GM06990 (cell line): ENCODE measurements around the gene CLSTN3.
A peak's percentile ranks its signal among the peaks of the same experiment; 100 is the strongest.
"Not testable (repeated sequence)": the region's sequence is repeated elsewhere in the genome, so short reads cannot be mapped to it uniquely, and the experiment has no call there.

Experiments used
- DNase-seq: peaks from one replicate; pipeline ENCODE4 v3.0.0-alpha.2; 2011; ENCODE audit not compliant: insufficient read length; ENCODE audit errors: extremely low read depth
- H3K27me3 ChIP-seq: replicated peaks from 2 replicates; pipeline ENCODE4 v1.6.0; 2011; ENCODE audit warnings: low read length; ENCODE audit not compliant: control insufficient read depth, insufficient read depth
- H3K36me3 ChIP-seq: 2 replicates; pipeline ENCODE4 v1.5.1; 2011; ENCODE audit warnings: low read length; ENCODE audit not compliant: control insufficient read depth, insufficient read depth
- H3K4me3 ChIP-seq: replicated peaks from 2 replicates; pipeline ENCODE4 v1.5.1; 2011; ENCODE audit warnings: low read depth, mild to moderate bottlenecking, control low read depth, low read length
- TF ChIP-seq, protein P1 (sequence below): IDR thresholded peaks from 2 replicates; pipeline ENCODE4 v1.5.1; 2011; ENCODE audit warnings: low read length, control low read depth, mild to moderate bottlenecking, inconsistent platforms; ENCODE audit not compliant: insufficient read depth, poor library complexity, severe bottlenecking

The CLSTN3 gene

GRCh38 chr12:7101694-7102131 is 28.5 kb upstream of the CLSTN3 start:
- H3K36me3 ChIP-seq, result peaks cover 3% of the 10 kb centered on the region
- TF ChIP-seq, protein P1, sequence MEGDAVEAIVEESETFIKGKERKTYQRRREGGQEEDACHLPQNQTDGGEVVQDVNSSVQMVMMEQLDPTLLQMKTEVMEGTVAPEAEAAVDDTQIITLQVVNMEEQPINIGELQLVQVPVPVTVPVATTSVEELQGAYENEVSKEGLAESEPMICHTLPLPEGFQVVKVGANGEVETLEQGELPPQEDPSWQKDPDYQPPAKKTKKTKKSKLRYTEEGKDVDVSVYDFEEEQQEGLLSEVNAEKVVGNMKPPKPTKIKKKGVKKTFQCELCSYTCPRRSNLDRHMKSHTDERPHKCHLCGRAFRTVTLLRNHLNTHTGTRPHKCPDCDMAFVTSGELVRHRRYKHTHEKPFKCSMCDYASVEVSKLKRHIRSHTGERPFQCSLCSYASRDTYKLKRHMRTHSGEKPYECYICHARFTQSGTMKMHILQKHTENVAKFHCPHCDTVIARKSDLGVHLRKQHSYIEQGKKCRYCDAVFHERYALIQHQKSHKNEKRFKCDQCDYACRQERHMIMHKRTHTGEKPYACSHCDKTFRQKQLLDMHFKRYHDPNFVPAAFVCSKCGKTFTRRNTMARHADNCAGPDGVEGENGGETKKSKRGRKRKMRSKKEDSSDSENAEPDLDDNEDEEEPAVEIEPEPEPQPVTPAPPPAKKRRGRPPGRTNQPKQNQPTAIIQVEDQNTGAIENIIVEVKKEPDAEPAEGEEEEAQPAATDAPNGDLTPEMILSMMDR, result no peak
- no peak for DNase-seq
- H3K27me3 ChIP-seq, result no peaks in the 10 kb centered on the region
- H3K4me3 ChIP-seq, result no peak overlapping the region

DNA sequence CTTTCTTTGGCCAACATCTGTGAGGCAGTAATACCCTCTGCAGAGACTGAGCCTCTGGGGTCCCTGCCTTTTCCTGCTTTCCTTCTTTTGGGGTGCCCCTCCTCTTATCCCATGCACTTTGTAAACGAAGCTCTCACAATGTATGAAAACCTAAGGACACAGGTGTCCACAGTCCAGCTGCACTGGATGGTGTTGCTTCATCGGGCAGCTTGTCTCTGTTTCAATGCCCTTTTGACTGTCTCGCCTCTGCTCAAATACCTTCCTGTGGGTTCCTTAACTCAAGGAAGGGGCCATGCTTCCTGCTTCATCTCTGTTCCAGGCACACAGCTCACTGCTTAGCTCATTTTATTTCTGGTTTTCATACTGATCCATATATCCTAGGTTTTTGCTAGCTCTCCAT is 27.6 kb upstream of the CLSTN3 start:
- no peak overlapping the region for H3K4me3 ChIP-seq
- DNase-seq, result no peak
- peaks cover 3% of the 10 kb centered on the region for H3K36me3 ChIP-seq
- TF ChIP-seq, protein P1, result no peak
- H3K27me3 ChIP-seq, result no peaks in the 10 kb centered on the region

DNA sequence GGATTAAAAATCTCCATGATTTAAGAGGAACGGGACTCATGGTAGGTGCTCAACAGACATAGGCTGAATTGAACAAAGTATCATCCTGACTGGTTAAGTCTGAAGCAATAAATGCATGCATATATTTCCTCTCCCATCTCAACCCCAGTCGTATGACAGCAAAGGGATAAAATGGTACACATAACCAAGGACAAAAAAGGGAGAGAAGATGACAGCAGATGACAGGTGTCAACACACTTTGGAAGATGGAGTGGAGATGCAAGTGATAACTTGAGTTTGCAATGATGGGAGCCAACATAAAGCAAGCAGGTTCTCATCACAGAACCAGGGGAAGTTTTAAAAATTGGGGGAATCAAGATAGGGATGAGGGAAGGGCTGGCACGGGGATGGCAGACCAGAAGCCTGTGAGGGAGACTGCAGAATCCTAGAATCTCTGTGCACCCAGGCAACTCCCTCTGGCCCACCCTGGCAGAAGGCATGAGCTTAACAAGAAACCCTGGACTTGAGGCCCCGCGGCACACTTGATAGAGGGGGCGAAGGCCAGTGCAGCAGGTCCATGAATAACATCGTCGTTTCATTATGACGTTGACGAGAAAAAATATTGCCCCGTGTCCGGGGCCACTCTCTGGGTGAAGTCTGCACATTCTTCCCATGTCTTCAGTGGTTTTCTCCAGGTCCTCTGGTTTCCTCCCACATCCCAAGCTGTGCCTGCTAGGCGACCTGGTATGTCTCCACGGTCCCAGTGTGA is 26.2 kb upstream of the CLSTN3 start:
- Histone ChIP-seq H3K36me3 (peaks cover 3% of the 10 kb centered on the region), H3K27me3 (no peaks in the 10 kb centered on the region), H3K4me3 (no peak overlapping the region)
- TF ChIP-seq, protein P1, result no peak
- no peak for DNase-seq

GRCh38 chr12:7106082-7106481 is 24.1 kb upstream of the CLSTN3 start:
- TF ChIP-seq, protein P1, result no peak
- no peak overlapping the region for H3K4me3 ChIP-seq
- peaks cover 6% of the 10 kb centered on the region for H3K36me3 ChIP-seq
- H3K27me3 ChIP-seq, result no peaks in the 10 kb centered on the region
- no peak for DNase-seq

- DNase-seq, H3K36me3 ChIP-seq, H3K4me3 ChIP-seq, H3K27me3 ChIP-seq: not testable (repeated sequence)
These were observed 23.0 kb upstream of the CLSTN3 start for GRCh38 chr12:7107181-7107580.

- DNase-seq, result no peak
- Histone ChIP-seq H3K4me3 (peak overlapping the region; percentile 93), H3K36me3 (peaks cover 3% of the 10 kb centered on the region), H3K27me3 (no peaks in the 10 kb centered on the region)
- TF ChIP-seq, protein P1, result no peak
These were observed 22.6 kb upstream of the CLSTN3 start for GRCh38 chr12:7107636-7108002.
